IPS-20b (cell line): ENCODE results near the gene FOXP4.

Experiments
- H3K27ac ChIP-seq: one replicate; pipeline ENCODE4 v1.5.1; 2013; ENCODE audit warnings: low read length
- H3K27me3 ChIP-seq: 2 replicates; pipeline ENCODE4 v1.6.1; 2013; ENCODE audit warnings: mild to moderate bottlenecking, low read length, inconsistent platforms; ENCODE audit not compliant: insufficient read depth
- H3K36me3 ChIP-seq: 2 replicates; pipeline ENCODE4 v1.6.1; 2013; ENCODE audit warnings: low read depth, mild to moderate bottlenecking, inconsistent platforms, low read length, moderate library complexity; ENCODE audit not compliant: insufficient read depth
- H3K4me1 ChIP-seq: 2 replicates; pipeline ENCODE4 v1.6.1; 2013; ENCODE audit warnings: mild to moderate bottlenecking, control low read depth, inconsistent platforms, low read length, moderate library complexity; ENCODE audit not compliant: insufficient read depth
- H3K4me3 ChIP-seq: 2 replicates; pipeline ENCODE4 v1.5.1; 2013; ENCODE audit warnings: mild to moderate bottlenecking, low read length, inconsistent platforms
- H3K9ac ChIP-seq: 2 replicates; pipeline ENCODE4 v1.6.1; 2013; ENCODE audit warnings: low read depth, mild to moderate bottlenecking, inconsistent platforms, low read length, moderate library complexity
- H3K9me3 ChIP-seq: 2 replicates; pipeline ENCODE4 v1.6.1; 2013; ENCODE audit warnings: mild to moderate bottlenecking, low read depth, low read length, inconsistent platforms; ENCODE audit not compliant: insufficient read depth

Gene FOXP4

DNA sequence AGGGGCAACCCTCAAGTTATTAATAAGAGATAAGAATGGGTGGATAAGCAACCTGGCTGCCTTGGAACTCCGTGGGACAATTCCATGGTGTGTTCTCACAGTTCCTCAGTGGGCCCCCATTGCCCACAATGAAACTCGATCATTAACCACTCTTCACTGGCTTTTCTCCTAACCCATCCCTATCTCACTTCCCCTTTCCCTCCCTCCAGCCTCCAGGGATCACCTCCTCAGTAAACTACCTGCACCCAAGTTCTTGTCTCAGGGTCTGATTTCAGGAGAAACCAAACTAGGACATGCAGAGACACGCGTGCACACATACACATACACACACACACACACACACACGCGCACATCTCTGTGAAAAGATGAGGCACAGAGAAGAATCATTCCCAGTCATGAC is 37.7 kb upstream of the FOXP4 start:
- H3K9ac ChIP-seq, result no peak overlapping the region
- H3K9me3 ChIP-seq, result no peaks in the 10 kb centered on the region; the same call in 1 of the 2 replicates
- no peak overlapping the region for H3K4me3 ChIP-seq
- H3K36me3 ChIP-seq, result no peaks in the 10 kb centered on the region
- H3K27me3 ChIP-seq, result peaks cover 99% of the 10 kb centered on the region
- H3K4me1 ChIP-seq, result peaks cover 4% of the 10 kb centered on the region; the same call in 1 of the 2 replicates
- H3K27ac ChIP-seq, result no peak overlapping the region

- H3K9ac ChIP-seq, result no peak overlapping the region
- no peak overlapping the region for H3K27ac ChIP-seq
- no peaks in the 10 kb centered on the region for H3K36me3 ChIP-seq
- no peak overlapping the region for H3K4me3 ChIP-seq
- H3K4me1 ChIP-seq, result peaks cover 2% of the 10 kb centered on the region; the same call in 1 of the 2 replicates
- peaks cover 92% of the 10 kb centered on the region for H3K27me3 ChIP-seq
- H3K9me3 ChIP-seq, result no peaks in the 10 kb centered on the region; the same call in 1 of the 2 replicates
Observed at GRCh38 chr6:41509580-41509979, 36.6 kb upstream of the FOXP4 start.

GRCh38 chr6:41511443-41512060 is 34.6 kb upstream of the FOXP4 start:
- no peaks in the 10 kb centered on the region for H3K36me3 ChIP-seq
- no peaks in the 10 kb centered on the region for H3K4me1 ChIP-seq
- no peak overlapping the region for H3K27ac ChIP-seq
- H3K9me3 ChIP-seq, result no peaks in the 10 kb centered on the region; the same call in 1 of the 2 replicates
- no peak overlapping the region for H3K4me3 ChIP-seq
- H3K27me3 ChIP-seq, result peaks cover 75% of the 10 kb centered on the region
- H3K9ac ChIP-seq, result no peak overlapping the region

DNA sequence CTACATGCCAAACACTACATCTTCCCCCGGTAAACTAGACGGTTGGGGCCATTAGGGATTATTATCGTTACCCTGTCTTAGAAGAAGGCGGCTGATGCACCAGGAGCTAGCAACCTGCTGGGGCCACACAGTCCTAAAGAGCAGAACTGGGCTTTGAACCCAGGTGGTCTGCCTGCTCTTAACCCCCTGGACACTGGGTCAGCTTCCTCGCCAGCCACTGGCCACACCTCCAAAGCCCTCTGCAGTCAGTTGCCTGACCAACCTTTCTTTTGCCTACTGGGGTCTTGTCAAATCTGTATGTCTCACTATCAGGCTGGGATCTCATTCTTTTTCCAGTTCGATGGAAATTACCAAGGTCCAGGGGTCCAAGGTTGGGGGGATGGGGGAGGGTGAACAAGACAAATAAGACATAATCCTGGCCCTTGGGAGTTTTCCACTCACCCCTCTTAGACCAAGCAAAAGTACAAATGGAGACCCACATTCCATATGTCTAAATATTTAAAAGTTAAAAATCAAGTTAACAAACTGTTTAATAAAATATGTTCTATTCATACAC is 34.0 kb upstream of the FOXP4 start:
- Histone ChIP-seq H3K9me3 (no peaks in the 10 kb centered on the region), H3K4me1 (no peaks in the 10 kb centered on the region), H3K27me3 (peaks cover 71% of the 10 kb centered on the region)

GRCh38 chr6:41515995-41516394 is 30.2 kb upstream of the FOXP4 start:
- no peak overlapping the region for H3K9ac ChIP-seq
- no peaks in the 10 kb centered on the region for H3K36me3 ChIP-seq
- no peaks in the 10 kb centered on the region for H3K4me1 ChIP-seq
- peaks cover 34% of the 10 kb centered on the region for H3K27me3 ChIP-seq
- H3K9me3 ChIP-seq, result no peaks in the 10 kb centered on the region
- no peak overlapping the region for H3K27ac ChIP-seq
- no peak overlapping the region for H3K4me3 ChIP-seq

More for the DNA sequence above, 34.0 kb upstream of the FOXP4 start:
- Histone ChIP-seq H3K36me3 (no peaks in the 10 kb centered on the region), H3K27ac (no peak overlapping the region), H3K9ac (no peak overlapping the region), H3K4me3 (no peak overlapping the region)

- Histone ChIP-seq H3K27me3 (peaks cover 26% of the 10 kb centered on the region), H3K36me3 (no peaks in the 10 kb centered on the region), H3K4me1 (no peaks in the 10 kb centered on the region), H3K9ac (no peak overlapping the region), H3K4me3 (no peak overlapping the region), H3K27ac (no peak overlapping the region), H3K9me3 (no peaks in the 10 kb centered on the region)
Observed at GRCh38 chr6:41518118-41518517, 28.1 kb upstream of the FOXP4 start.

DNA sequence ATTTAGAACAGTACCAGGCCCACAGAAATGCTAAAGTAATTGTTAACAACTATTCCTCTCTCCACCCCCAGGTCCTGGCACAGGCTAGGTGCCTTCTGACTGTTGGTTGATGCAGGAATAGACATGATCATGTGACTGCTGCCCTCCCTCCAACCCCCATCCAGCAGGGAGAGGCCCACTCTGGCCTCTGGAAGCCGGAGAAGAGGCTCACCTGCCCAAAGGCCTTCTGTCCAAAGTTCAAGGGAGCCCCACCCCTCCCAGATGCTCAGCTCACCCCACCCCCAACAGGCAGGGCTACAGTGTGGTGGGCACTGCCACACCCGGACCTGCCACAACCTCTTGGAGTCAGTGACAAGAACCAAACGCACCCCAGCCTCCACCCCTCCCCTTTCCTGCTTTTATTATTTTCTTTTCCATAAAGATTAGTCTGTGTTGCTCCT is 26.9 kb upstream of the FOXP4 start:
- H3K4me1 ChIP-seq, result no peaks in the 10 kb centered on the region; the same call in 1 of the 2 replicates
- H3K27me3 ChIP-seq, result peaks cover 29% of the 10 kb centered on the region
- peak overlapping the region; percentile 41; the same call in 1 of the 2 replicates for H3K9ac ChIP-seq
- H3K4me3 ChIP-seq, result no peak overlapping the region
- H3K27ac ChIP-seq, result no peak overlapping the region
- no peaks in the 10 kb centered on the region for H3K9me3 ChIP-seq
- no peaks in the 10 kb centered on the region for H3K36me3 ChIP-seq

GRCh38 chr6:41519745-41520699 is 26.2 kb upstream of the FOXP4 start:
- Histone ChIP-seq H3K9me3 (no peaks in the 10 kb centered on the region), H3K36me3 (no peaks in the 10 kb centered on the region), H3K27ac (no peak overlapping the region), H3K9ac (peak overlapping the region; percentile 41; the same call in 1 of the 2 replicates), H3K4me3 (no peak overlapping the region), H3K4me1 (peaks cover 2% of the 10 kb centered on the region; the same call in 1 of the 2 replicates), H3K27me3 (peaks cover 33% of the 10 kb centered on the region)

GRCh38 chr6:41522780-41523548 is 23.2 kb upstream of the FOXP4 start:
- Histone ChIP-seq H3K9me3 (no peaks in the 10 kb centered on the region), H3K36me3 (no peaks in the 10 kb centered on the region), H3K9ac (no peak overlapping the region), H3K27me3 (peaks cover 45% of the 10 kb centered on the region), H3K4me3 (no peak overlapping the region), H3K4me1 (peaks cover 2% of the 10 kb centered on the region; the same call in 1 of the 2 replicates), H3K27ac (no peak overlapping the region)

GRCh38 chr6:41523915-41524633 is 22.1 kb upstream of the FOXP4 start:
- no peaks in the 10 kb centered on the region for H3K9me3 ChIP-seq
- H3K9ac ChIP-seq, result no peak overlapping the region; the same call in 1 of the 2 replicates
- H3K27me3 ChIP-seq, result peaks cover 57% of the 10 kb centered on the region
- H3K36me3 ChIP-seq, result no peaks in the 10 kb centered on the region
- peaks cover 6% of the 10 kb centered on the region; the same call in 1 of the 2 replicates for H3K4me1 ChIP-seq
- no peak overlapping the region for H3K4me3 ChIP-seq
- H3K27ac ChIP-seq, result no peak overlapping the region
